Osteoblast (primary cell): ENCODE data around the gene OSBPL2. TPM values are rescaled to one million over a fixed set of nuclear protein-coding genes. Genes with fewer than 3 reads are reported as not detected.

Experiments used
- DNase-seq: peaks from one replicate; pipeline ENCODE4 v3.0.0; 2011; ENCODE audit warnings: low spot score, mixed read lengths; ENCODE audit not compliant: insufficient read length; ENCODE audit errors: missing footprints
- H2AFZ ChIP-seq: 2 replicates; pipeline ENCODE4 v1.6.0; 2011; ENCODE audit warnings: mild to moderate bottlenecking, low read length
- H3K27ac ChIP-seq: 2 replicates; pipeline ENCODE4 v1.5.1; 2011; ENCODE audit warnings: mild to moderate bottlenecking, low read depth, low read length, moderate library complexity
- H3K27me3 ChIP-seq: 2 replicates; pipeline ENCODE4 v1.6.0; 2012; ENCODE audit warnings: mild to moderate bottlenecking, control low read depth, inconsistent platforms, low read length, moderate library complexity; ENCODE audit not compliant: insufficient read depth
- H3K36me3 ChIP-seq: 2 replicates; pipeline ENCODE4 v1.5.1; 2011; ENCODE audit warnings: mild to moderate bottlenecking, low read length, control low read depth, moderate library complexity; ENCODE audit not compliant: insufficient read depth
- H3K4me1 ChIP-seq: 2 replicates; pipeline ENCODE4 v1.5.1; 2011; ENCODE audit warnings: mild to moderate bottlenecking, low read length, control low read depth, moderate library complexity; ENCODE audit not compliant: insufficient read depth
- H3K4me2 ChIP-seq: 2 replicates; pipeline ENCODE4 v1.6.0; 2011; ENCODE audit warnings: mild to moderate bottlenecking, low read length; ENCODE audit not compliant: insufficient read depth
- H3K4me3 ChIP-seq: fragments of 200-600 bp; sonication (generic); 3 replicates; pipeline ENCODE4 v1.5.1; 2012; ENCODE audit warnings: mild to moderate bottlenecking, low read length, inconsistent platforms; ENCODE audit not compliant: insufficient read depth
- H3K79me2 ChIP-seq: 2 replicates; pipeline ENCODE4 v1.6.0; 2012; ENCODE audit warnings: mild to moderate bottlenecking, low read length, control low read depth, inconsistent platforms; ENCODE audit not compliant: insufficient read depth
- H3K9me3 ChIP-seq: 2 replicates; pipeline ENCODE4 v1.5.1; 2011; ENCODE audit warnings: low read depth, low read length, control low read depth
- H4K20me1 ChIP-seq: 2 replicates; pipeline ENCODE4 v1.6.0; 2012; ENCODE audit warnings: mild to moderate bottlenecking, low read length, control low read depth; ENCODE audit not compliant: insufficient read depth
- total RNA-seq: library from RNA; depleted of rRNA; stranded (reverse); fragments of >200 nt; gene quantifications from 2 replicates; pipeline ENCODE4 v1.2.3, GENCODE V29; 2012
- TF ChIP-seq, protein P1 (sequence below): IDR thresholded peaks from 2 replicates; pipeline ENCODE4 v1.5.1; 2011; ENCODE audit warnings: mild to moderate bottlenecking, low read depth, low read length, moderate library complexity; ENCODE audit errors: extremely low read depth

Gene OSBPL2
- total RNA-seq, 1 donor, result 35.8 TPM

GRCh38 chr20:62315773-62316172 is 77.5 kb downstream of the OSBPL2 start:
- no peaks in the 10 kb centered on the region for H3K27me3 ChIP-seq
- H3K9me3 ChIP-seq, result no peaks in the 10 kb centered on the region
- no peak overlapping the region for H2AFZ ChIP-seq
- H3K27ac ChIP-seq, result no peak overlapping the region
- no peaks in the 10 kb centered on the region for H3K4me1 ChIP-seq
- H3K36me3 ChIP-seq, result no peaks in the 10 kb centered on the region
- no peak overlapping the region for H3K4me3 ChIP-seq
- H4K20me1 ChIP-seq, result no peaks in the 10 kb centered on the region
- no peak for DNase-seq
- H3K4me2 ChIP-seq, result no peak overlapping the region
- no peaks in the 10 kb centered on the region for H3K79me2 ChIP-seq
- TF ChIP-seq, protein P1, sequence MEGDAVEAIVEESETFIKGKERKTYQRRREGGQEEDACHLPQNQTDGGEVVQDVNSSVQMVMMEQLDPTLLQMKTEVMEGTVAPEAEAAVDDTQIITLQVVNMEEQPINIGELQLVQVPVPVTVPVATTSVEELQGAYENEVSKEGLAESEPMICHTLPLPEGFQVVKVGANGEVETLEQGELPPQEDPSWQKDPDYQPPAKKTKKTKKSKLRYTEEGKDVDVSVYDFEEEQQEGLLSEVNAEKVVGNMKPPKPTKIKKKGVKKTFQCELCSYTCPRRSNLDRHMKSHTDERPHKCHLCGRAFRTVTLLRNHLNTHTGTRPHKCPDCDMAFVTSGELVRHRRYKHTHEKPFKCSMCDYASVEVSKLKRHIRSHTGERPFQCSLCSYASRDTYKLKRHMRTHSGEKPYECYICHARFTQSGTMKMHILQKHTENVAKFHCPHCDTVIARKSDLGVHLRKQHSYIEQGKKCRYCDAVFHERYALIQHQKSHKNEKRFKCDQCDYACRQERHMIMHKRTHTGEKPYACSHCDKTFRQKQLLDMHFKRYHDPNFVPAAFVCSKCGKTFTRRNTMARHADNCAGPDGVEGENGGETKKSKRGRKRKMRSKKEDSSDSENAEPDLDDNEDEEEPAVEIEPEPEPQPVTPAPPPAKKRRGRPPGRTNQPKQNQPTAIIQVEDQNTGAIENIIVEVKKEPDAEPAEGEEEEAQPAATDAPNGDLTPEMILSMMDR, result no peak

DNA sequence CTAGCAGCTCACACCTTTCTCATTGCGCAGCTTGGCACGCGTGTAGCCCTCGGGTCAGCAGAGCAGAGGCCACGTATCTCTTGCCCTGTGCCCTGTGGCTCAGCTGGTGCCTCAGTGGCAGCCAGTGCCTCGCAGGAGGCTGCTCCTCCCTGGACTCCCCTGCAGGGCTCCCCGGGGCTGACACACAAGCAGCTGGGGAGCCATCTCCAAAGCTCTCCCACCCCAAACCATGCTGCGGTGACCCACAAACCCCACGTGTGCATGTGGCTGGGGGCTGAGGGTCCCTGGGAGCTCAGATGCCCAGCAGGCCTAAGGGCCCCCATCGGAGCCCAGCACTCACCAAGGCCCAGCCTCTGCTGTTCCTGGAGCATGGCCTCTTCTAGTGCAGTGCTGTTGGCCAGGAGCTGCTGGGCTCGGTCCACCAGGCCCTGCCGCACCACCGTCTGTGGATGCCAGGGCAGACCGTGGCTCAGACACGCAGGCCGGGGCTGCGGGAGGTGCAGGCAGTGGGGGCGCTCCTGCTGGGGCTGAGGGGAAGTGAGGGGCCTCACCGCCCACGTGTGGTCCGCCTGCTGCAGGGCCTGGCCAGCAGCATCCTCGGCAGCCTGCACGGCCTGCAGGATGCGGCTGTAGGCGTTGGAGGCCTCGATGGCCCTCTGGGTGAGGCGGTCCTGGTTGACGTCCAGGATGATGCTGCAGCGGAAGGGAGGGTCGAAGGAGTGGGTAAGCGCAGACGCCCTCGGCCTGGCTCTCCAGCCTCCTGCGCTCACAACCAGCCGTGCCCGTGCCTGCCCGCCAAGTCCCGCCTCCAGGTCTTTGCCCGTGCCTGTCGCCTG is 78.2 kb downstream of the OSBPL2 start:
- Histone ChIP-seq H3K4me3 (no peak overlapping the region), H3K4me2 (no peak overlapping the region), H3K79me2 (no peaks in the 10 kb centered on the region), H3K4me1 (no peaks in the 10 kb centered on the region), H2AFZ (no peak overlapping the region), H4K20me1 (no peaks in the 10 kb centered on the region), H3K27me3 (no peaks in the 10 kb centered on the region), H3K36me3 (no peaks in the 10 kb centered on the region), H3K9me3 (no peaks in the 10 kb centered on the region), H3K27ac (no peak overlapping the region)
- DNase-seq, result no peak
- TF ChIP-seq, protein P1, result no peak

DNA sequence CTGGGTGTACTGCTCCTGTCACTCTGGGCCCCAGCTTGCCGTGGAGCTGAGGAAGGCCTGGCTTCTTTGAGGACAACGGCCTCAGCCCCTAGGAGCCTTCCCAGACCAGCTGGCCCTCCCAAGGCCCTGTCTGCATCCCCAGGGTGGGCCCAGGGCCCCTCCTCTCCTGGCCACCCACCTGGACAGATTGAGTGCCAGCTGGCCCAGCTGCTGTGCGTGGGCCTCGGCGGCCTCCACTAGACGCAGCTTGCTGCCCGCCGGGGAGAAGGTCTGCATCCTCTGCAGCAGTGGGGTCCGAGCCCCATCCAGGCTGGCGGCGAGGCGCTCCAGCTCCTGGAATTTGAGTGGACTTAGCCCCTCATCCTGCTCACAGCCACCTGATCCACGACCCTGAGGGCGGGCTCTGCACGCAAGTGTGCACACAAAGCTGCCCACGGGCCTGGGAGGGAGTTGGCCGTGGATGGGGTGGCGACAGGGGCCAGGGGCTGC is 78.9 kb downstream of the OSBPL2 start:
- no peak overlapping the region for H3K27ac ChIP-seq
- H3K36me3 ChIP-seq, result no peaks in the 10 kb centered on the region
- H2AFZ ChIP-seq, result no peak overlapping the region
- DNase-seq, result no peak
- no peak overlapping the region for H3K4me2 ChIP-seq
- H3K79me2 ChIP-seq, result no peaks in the 10 kb centered on the region
- no peaks in the 10 kb centered on the region for H4K20me1 ChIP-seq
- H3K4me3 ChIP-seq, result no peak overlapping the region
- H3K27me3 ChIP-seq, result no peaks in the 10 kb centered on the region
- no peaks in the 10 kb centered on the region for H3K4me1 ChIP-seq
- TF ChIP-seq, protein P1, result no peak
- no peaks in the 10 kb centered on the region for H3K9me3 ChIP-seq
